Loucy (cell line): ENCODE measurements around the gene SLX4IP.

ENCODE experiments used
- CTCF ChIP-seq: fragments of 200-600 bp; sonication (generic); conservative IDR thresholded peaks from 2 replicates; pipeline ENCODE4 v1.5.1; 2014; ENCODE audit warnings: mild to moderate bottlenecking, antibody characterized with exemption, low read length
- EZH2phosphoT487 ChIP-seq: fragments of 200-600 bp; IDR thresholded peaks from 2 replicates; pipeline ENCODE4 v1.6.1; 2018; ENCODE audit warnings: antibody characterized with exemption, mild to moderate bottlenecking, moderate library complexity, borderline replicate concordance

GRCh38 chr20:10524643-10525042 lies 89.5 kb downstream of the SLX4IP start:
- TF ChIP-seq CTCF, result no peak
- TF ChIP-seq EZH2phosphoT487, result no peak
